ENCODE measurements around the gene LDB3.

- TF ChIP-seq TP53 (CRISPR knock-in tag; IDR thresholded peaks at IDR 0.05) (no peak), CTCF (IDR thresholded peaks at IDR 0.05) (no peak), CHD2 (IDR thresholded peaks at IDR 0.05; ENCODE audit: low read length, partially characterized antibody) (no peak), BHLHE40 (IDR thresholded peaks at IDR 0.05; ENCODE audit: low read depth, low read length) (no peak)
- TF ChIP-seq, protein P1, sequence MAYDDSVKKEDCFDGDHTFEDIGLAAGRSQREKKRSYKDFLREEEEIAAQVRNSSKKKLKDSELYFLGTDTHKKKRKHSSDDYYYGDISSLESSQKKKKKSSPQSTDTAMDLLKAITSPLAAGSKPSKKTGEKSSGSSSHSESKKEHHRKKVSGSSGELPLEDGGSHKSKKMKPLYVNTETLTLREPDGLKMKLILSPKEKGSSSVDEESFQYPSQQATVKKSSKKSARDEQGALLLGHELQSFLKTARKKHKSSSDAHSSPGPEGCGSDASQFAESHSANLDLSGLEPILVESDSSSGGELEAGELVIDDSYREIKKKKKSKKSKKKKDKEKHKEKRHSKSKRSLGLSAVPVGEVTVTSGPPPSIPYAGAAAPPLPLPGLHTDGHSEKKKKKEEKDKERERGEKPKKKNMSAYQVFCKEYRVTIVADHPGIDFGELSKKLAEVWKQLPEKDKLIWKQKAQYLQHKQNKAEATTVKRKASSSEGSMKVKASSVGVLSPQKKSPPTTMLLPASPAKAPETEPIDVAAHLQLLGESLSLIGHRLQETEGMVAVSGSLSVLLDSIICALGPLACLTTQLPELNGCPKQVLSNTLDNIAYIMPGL (CRISPR knock-in tag; IDR thresholded peaks at IDR 0.05; ENCODE audit: borderline replicate concordance) = no peak
Observed at GRCh38 chr10:86708783-86709380, 40.6 kb downstream of the LDB3 start.

All from A549 (cell line).